HEK293T (cell line): ENCODE results near the gene HSF5.

Source experiments
- ARNT ChIP-seq: fragments of 450-650 bp; IDR thresholded peaks from 2 replicates; pipeline ENCODE4 v1.6.1; 2017; ENCODE audit warnings: mild to moderate bottlenecking
- BHLHE40 ChIP-seq: fragments of 450-650 bp; IDR thresholded peaks from 2 replicates; pipeline ENCODE4 v1.6.1; 2016; ENCODE audit warnings: mild to moderate bottlenecking, moderate library complexity, borderline replicate concordance
- CTBP1 ChIP-seq: fragments of 450-650 bp; IDR thresholded peaks from 2 replicates; pipeline ENCODE4 v1.6.1; 2016; ENCODE audit warnings: borderline replicate concordance
- ELF4 ChIP-seq: fragments of 450-650 bp; IDR thresholded peaks from 2 replicates; pipeline ENCODE4 v1.6.1; 2017; ENCODE audit warnings: antibody characterized with exemption
- FOXA1 ChIP-seq: fragments of 450-650 bp; IDR thresholded peaks from 2 replicates; pipeline ENCODE4 v1.6.1; 2016; ENCODE audit warnings: mild to moderate bottlenecking
- FOXK2 ChIP-seq: fragments of 450-650 bp; IDR thresholded peaks from 2 replicates; pipeline ENCODE4 v1.6.1; 2016; ENCODE audit warnings: mild to moderate bottlenecking
- FOXM1 ChIP-seq: fragments of 450-650 bp; IDR thresholded peaks from 2 replicates; pipeline ENCODE4 v1.6.1; 2017; ENCODE audit warnings: mild to moderate bottlenecking, borderline replicate concordance
- LEF1 ChIP-seq: fragments of 450-650 bp; IDR thresholded peaks from 2 replicates; pipeline ENCODE4 v1.6.1; 2017; ENCODE audit warnings: mild to moderate bottlenecking, borderline replicate concordance
- NFRKB ChIP-seq: fragments of 450-650 bp; IDR thresholded peaks from 2 replicates; pipeline ENCODE4 v1.6.1; 2016; ENCODE audit warnings: mild to moderate bottlenecking, moderate library complexity
- SP1 ChIP-seq: fragments of 450-650 bp; IDR thresholded peaks from 2 replicates; pipeline ENCODE4 v1.6.1; 2017
- SUZ12 ChIP-seq: fragments of 450-650 bp; IDR thresholded peaks from 2 replicates; pipeline ENCODE4 v1.6.1; 2016; ENCODE audit warnings: mild to moderate bottlenecking
- TF ChIP-seq, protein P1 (sequence below): fragments of 450-650 bp; IDR thresholded peaks from 2 replicates; pipeline ENCODE4 v1.6.1; 2016

DNA sequence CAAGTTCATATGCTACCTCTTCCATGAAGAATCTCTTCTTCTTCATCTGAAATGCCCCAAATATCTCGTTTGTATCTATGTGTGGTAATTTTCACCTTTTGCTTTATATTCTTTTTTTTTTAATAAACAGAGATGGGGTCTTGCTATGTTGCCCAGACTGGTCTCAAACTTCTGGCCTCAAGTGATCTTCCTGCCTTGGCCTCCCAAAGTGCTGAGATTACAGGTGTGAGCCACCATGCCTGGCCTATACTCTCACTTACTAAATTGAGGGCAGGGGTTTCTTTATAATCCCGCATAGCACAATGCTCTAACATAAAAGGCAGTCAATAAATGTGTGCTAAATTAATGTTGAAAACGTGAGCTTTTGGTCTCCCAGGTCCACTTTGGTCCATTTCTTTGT is 101.5 kb downstream of the HSF5 start:
- TF ChIP-seq BHLHE40 (no peak), SP1 (no peak), FOXM1 (no peak), LEF1 (no peak), ARNT (no peak), FOXA1 (no peak), FOXK2 (no peak), SUZ12 (no peak), NFRKB (no peak), CTBP1 (no peak), ELF4 (no peak)
- TF ChIP-seq, protein P1, sequence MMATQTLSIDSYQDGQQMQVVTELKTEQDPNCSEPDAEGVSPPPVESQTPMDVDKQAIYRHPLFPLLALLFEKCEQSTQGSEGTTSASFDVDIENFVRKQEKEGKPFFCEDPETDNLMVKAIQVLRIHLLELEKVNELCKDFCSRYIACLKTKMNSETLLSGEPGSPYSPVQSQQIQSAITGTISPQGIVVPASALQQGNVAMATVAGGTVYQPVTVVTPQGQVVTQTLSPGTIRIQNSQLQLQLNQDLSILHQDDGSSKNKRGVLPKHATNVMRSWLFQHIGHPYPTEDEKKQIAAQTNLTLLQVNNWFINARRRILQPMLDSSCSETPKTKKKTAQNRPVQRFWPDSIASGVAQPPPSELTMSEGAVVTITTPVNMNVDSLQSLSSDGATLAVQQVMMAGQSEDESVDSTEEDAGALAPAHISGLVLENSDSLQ, result no peak
